ENCODE results near the gene SMURF1. TPM values are rescaled to one million over a fixed set of nuclear protein-coding genes. Genes with fewer than 3 reads are reported as not detected.

SMURF1 gene
- total RNA-seq, 2 donors from 2014 or later = 28.2 to 28.4 TPM

DNA sequence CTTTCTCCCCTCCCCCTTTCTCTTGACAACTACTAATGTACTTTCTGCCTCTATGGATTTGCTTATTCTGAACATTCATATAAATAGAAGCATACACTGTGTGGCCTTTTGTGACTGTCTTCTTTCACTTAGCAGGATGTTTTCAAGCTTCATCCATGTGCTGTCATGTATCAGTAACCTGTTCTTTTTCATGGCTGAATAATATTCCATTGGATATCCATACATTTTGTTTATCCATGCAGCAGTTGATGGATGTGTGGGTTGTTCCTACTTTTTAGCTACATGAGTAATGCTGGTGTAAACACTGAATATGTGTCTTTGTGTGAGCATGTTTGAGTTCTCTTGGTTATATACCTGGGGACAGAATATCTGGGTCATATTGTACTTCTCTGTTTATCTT, 158.0 kb downstream of the SMURF1 start:
- intact Hi-C loops (cut with DNase I, micrococcal nuclease) = no loop called here
- ATAC-seq = no peak
- no peak for DNase-seq

DNA sequence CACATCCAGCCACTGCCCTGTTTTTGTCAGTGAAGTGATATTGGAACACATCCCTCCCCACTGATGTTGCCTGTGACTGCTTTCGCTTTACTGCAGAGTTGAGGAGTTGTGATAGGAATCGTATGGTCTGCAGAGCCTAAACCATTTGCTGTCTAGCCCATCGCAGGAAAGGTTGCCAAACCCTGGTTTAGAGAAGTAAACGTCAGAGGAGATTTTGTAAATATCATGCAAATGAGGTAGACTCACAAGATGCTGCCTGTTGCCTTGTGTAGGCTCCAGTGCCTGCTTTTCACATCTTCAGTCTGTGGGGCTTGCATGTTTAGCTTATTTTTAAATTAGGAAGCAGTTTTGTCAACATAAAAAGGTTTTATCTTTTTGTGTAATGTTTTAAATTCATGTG, 158.5 kb downstream of the SMURF1 start:
- ATAC-seq = no peak
- intact Hi-C loops (cut with DNase I, micrococcal nuclease) = no loop called here

DNA sequence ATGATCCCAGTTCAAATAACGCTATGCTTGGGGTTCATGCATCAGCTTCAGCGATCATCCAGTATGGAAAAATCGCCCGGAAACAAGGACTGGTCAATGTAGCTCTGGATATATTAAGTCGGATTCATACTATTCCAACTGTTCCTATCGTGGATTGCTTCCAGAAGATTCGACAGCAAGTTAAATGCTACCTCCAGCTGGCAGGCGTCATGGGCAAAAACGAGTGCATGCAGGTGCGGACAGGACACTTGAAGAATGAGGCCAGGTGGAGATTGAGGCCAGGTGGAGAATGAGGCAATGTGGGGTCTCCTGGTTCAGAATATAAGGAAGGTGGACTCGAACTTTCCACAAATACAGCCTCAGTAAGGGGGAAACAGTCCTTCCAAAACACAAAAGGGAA, 159.8 kb downstream of the SMURF1 start:
- intact Hi-C loops (cut with DNase I, micrococcal nuclease) = no loop called here
- DNase-seq = no peak
- no peak for ATAC-seq

More for the DNA sequence above, 158.5 kb downstream of the SMURF1 start:
- DNase-seq = no peak

DNA sequence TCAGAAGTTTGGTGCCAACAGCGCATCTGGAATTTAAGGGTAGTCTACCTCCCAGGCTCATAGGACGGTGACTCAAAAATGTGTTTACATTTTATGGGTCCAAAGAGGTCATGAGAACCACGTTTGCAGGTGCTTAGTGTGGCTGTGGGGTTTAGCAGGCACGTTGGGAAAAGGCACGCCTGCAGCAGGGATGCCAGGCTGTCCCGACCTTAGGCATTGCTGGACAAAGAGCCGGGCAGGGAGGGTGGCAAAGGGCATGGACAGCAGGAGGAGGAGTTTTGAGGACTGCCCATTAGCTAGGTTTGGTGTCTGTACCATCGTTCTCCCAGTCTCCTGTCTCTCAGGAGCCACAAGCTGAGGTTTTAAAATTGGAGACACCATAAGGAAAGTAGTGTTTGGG, 161.2 kb downstream of the SMURF1 start:
- DNase-seq (no peak), ATAC-seq (no peak)
- intact Hi-C loops (cut with DNase I, micrococcal nuclease) = no loop called here

DNA sequence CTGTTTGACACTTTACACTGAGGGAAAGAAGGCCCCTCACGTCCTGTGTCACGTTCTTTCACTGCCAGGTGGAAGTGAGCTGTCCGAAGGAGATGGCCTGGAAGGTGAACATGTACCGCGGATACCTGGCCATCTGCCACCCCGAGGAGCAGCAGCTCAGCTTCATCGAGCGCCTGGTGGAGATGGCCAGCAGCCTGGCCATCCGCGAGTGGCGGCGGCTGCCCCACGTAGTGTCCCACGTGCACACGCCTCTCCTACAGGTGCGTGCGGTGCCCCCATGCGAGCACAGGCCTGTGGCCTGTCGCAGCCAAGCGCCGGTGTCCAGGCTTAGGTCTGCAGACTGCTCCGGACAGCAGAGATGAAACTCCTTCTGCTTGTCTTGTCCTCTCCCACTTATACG, 162.2 kb downstream of the SMURF1 start:
- intact Hi-C loops (cut with DNase I, micrococcal nuclease) = no loop called here
- DNase-seq (no peak), ATAC-seq (no peak)

DNA sequence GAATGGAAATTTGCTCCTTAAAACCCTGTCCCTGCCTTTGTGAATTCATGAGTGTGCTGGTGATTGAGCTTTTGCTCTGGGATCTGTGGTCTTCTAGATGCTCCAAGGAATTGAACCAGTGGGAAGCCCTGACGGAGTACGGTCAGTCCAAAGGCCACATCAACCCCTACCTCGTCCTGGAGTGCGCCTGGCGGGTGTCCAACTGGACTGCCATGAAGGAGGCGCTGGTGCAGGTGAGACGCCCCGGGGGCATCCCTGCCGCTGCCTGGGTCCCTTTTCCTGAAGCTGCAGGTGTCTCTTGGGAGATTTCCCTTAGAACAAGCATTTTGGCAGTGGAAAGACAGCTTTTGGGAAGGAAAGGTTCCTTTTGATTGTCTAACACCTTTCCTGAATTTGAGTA, 165.2 kb downstream of the SMURF1 start:
- no peak for ATAC-seq
- DNase-seq = no peak
- intact Hi-C loops (cut with DNase I, micrococcal nuclease) = no loop called here

Other genes with a start within 250 kb of the SMURF1 start
- under 1 TPM; 0.34 to 0.53 TPM for gene KPNA7, start 64.0 kb upstream of the SMURF1 start, total RNA-seq
- gene MYH16, start 128.7 kb upstream of the SMURF1 start, total RNA-seq = not detected
- gene ARPC1A, start 181.8 kb upstream of the SMURF1 start, total RNA-seq = 100 to 1,000 TPM; 160 to 186 TPM
- gene ARPC1B, start 230.6 kb upstream of the SMURF1 start, total RNA-seq = 100 to 1,000 TPM; 143 to 170 TPM